Pulmonary artery endothelial cell (primary cell): ENCODE data around the gene HERPUD1. TPM values are rescaled to one million over a fixed set of nuclear protein-coding genes. Genes with fewer than 3 reads are reported as not detected.
"Not testable (repeated sequence)": the region's sequence is repeated elsewhere in the genome, so short reads cannot be mapped to it uniquely, and the experiment has no call there.

Source experiments
- DNase-seq: peaks from one replicate; pipeline ENCODE4 v3.0.0-alpha.2; 2011; ENCODE audit warnings: low read depth, low spot score
- total RNA-seq: library from RNA; depleted of rRNA; stranded (reverse); fragments of >200 nt; gene quantifications from 2 replicates; pipeline ENCODE4 v1.2.3, GENCODE V29; 2014

Gene HERPUD1
- total RNA-seq, 1 donor from 2014 or later, result 43.6 TPM

DNA sequence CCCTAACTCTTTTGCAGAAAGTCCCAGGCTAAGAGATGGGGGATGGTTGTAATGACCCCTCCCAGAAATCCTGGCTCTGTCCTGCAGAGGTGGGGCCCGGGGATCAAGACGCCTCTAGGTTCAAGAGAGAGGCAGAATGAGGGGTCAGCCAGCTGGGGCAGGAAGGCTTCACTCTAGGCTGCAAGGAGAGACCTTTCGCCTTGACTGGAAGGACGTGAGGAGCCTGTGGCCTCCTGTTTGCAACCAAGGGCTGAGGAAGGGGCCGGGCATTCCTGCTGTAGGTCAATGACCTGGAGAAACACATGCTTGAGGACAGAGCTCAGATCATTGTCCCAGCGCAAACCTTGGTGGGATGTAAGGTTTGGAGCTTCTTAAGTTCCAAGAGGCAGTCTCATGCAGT is 21.1 kb downstream of the HERPUD1 start:
- no peak for DNase-seq

DNA sequence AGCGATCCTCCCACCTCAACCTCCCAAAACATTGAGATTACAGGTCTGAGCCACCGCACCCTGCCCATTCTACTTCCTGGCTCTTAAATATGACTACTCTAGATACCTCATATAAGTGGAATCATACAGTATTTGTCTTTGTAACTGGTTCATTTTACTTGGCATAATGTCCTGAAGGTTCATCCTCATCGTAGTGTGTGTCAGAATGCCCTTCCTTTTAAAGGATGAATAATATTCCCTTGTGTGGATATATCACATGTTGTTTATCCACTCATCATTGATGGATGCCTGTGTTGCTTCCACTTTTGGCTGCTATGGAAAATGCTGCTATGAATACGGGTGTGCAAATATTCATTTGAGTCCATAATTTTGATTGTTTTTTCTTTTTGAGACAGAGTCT is 24.1 kb downstream of the HERPUD1 start:
- DNase-seq, result no peak

DNA sequence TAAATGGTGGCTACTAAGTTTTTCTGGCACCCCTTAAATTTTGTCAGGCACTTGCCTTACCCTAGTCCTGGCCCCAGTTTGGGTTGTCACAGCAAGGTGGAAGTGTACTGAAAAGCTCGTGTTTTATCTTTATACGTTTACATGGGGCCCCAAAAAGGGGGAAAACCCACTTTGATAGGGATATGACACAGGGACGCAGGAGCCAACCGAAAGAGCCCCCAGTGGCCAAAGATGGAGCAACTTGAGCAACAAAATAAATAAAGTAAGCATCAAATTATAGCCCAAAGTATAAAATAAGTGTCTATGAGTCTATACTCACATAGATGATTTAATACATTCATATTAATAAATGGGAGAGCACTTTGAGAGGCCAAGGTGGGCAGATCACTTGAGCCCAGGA is 24.8 kb downstream of the HERPUD1 start:
- DNase-seq, result no peak

DNA sequence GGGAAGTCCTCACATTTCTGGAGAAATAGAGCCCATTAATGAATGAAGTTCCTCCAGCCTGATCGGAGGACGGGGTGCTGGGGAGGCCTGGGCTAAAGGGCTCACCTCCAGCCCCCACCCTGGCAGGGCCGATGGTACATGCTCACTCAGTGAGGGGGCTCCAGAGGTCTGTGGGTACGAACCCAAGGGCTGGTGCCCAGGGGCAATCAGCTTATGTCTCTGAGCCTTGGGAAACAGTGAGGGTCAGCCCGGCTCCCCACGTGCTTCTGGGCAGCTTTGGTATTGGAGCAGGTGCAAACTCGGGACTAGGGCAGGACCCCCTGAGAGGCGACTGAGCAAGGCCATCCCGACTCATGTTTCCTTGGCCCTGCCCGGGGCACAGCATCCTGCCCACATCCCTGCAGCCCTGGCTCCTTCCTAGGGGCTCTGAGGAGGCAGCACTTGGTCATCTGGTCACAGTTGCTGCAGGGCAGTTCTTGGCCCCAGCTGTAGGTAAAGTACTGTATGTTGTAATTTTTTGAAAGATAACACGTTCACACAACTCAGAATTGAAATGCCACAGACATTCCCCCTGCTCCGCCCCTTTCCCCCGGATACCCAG is 28.8 kb downstream of the HERPUD1 start:
- DNase-seq, result no peak

DNA sequence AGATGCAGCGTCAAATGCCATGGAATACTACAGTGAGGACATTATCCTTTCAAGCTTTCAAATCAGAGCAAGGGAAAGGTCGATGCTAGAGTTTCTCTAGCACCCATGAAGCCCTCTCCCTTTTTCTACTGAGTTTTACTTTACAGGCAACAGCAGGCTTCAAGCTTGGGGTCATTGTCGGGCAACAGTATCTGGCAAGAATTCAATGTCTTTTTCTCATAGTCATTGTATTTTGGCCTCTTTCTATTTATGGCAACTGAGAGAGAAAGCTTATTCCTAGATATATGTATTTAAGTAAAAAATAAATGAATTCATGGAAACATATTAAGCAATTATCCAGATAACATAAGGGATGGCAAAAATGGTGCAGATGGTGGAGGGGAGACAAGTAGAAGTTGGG is 29.4 kb downstream of the HERPUD1 start:
- DNase-seq, result no peak

DNA sequence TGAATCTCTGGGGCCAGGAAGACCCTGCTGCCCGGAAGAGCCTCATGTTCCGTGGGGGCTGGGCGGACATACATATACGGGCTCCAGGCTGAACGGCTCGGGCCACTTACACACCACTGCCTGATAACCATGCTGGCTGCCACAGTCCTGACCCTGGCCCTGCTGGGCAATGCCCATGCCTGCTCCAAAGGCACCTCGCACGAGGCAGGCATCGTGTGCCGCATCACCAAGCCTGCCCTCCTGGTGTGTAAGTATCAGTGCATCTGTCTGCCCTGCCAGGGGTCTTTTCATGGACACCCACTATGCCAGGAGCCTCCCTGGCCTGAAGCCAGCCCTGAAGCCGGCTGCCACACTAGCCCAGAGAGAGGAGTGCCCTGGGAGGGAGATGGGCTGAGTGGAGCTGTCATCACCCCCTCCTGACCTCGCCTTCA is 29.9 kb downstream of the HERPUD1 start, which contains the start of gene CETP:
TSS of gene CETP (plus strand) at position 100 of the 431 bp plus-strand sequence. CDS start at position 130, 30 bp downstream.
- no peak for DNase-seq

DNA sequence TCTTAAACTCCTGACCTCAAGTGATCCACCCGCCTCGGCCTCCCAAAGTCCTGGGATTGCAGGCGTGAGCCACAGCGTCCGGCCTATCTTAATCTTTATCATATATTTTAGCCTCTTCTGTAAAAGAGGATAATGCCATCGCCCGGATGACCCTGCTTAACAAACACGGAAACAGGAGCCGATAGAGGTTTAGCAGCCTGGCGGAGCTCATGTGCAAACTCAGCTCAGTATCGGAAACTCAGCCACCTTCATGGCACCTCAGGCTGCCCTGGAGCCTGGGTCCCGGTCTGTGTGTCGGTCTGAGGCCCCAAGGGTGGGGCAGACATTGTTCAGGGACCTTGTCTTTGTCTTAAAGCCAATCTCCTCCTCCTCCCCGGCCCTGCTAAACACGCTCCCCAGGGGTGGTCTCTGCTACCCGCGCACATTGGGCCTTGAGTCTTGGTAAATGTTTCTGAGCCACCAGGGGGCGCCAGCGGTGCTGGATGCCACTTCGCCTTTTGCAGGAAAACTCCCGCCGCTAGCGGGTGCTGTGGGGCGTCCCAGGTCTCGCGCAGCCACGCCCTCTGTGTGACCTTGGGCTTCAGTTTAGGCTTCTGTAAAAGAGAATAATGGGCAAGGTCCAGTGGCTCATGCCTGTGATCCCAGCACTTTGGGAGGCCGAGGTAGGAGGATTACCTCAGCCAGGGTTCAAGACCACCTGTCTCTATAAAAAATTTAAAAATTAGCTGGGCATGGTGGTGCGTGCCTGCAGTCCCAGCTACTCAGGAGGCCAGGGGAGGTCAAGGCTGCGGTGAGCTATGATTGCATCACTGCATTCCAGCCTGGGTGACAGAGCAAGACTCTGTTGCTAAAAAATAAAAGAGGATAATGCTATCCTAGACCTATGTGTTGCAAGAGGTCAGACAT is 32.6 kb downstream of the HERPUD1 start:
- peak; percentile 30 for DNase-seq

DNA sequence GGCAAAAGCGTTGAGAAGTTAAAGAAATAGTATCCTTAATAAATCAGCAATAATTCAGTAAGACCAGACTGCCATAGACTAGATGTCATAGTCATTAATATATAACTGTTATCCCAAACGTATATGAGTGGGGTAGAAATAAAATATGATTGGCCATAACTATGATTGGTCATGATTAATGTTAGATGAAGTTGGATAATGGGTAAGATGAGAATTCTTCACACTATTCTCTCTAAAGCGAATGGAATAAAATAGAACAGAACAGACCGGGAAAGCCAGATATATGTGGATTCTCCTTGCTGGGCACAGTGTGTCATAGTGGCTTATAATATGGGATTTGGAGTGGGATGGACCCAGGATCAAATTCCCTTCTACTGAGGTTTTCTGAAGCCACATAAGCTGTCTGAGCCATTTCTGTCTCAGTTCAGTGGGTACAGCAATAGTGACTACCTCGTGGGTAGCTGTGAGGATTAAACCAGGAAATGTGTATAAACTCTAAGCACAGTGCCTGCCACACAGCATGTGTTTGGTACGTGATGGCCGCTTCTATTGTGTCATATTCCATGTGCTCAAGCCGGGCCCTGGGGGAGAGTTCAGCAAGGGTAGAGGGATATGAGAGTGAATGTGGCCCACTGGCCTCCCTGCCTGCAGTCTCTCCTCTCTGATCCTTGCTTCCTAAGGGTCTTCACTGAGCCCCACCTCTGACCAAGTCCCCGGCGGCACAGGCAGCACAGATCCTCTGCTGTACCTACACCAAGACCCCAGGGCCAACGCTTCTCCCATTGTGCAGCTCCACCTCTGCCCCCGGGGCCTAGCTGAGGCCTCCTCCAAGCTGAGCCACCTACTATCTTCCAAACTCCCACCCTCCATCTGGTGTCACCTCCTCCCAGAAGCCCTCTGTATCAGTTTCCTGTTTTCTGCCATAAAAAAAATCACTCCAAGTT is 33.5 kb downstream of the HERPUD1 start:
- DNase-seq, result no peak

DNA sequence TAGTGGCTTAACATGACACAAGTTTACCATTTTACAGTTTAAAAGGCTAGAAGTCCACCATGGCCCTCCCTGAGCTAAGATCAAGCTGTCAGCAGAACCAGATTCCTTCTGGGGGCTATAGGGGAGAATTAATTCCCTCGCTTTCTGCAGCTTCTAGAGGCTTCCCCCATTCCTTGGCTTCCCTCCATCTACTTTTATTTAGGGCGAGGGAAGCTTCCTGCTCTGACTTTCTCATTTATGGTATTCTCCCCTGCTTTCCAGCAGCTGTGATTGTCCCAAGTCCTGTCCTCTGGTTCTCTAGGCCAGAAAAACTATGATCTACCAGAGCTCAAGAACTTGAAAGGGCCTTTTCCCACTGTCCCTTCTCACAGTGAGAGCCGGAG is 34.1 kb downstream of the HERPUD1 start:
- no peak for DNase-seq

DNA sequence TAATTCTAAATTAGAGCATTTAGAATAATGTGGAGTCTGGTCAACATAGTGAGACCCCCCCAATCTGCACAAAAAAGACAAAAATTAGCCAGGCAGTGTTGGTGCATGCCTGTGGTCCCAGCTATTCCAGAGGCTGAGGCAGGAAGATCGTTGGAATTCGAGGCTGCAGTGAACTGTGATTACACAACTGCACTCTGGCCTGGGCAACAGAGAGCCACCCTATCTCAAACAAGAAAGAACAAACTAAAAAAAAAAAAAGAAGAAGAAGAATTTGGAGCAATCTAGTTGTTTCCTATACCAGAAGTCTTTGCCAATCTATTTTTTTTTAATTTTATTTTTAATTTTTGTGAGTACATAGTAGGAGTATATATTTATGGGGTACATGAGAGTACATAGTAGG is 35.8 kb downstream of the HERPUD1 start:
- DNase-seq, result no peak

DNA sequence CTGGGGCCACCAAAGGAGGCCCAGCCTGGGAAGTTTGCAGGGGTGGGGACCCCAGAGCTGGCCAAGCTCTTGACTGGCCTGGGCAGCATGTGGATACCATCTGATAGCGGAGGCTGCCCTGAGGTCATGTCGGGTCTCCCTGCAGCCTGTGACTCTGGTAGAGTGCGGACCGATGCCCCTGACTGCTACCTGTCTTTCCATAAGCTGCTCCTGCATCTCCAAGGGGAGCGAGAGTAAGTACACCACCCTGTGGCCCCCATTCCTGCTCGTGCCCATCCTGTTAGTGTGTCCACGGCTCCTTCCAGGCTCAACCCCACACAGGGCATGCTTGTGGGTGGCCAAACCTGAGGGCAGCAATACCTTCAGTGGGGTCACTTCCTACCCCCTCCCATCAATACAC is 37.8 kb downstream of the HERPUD1 start:
- no peak for DNase-seq

DNA sequence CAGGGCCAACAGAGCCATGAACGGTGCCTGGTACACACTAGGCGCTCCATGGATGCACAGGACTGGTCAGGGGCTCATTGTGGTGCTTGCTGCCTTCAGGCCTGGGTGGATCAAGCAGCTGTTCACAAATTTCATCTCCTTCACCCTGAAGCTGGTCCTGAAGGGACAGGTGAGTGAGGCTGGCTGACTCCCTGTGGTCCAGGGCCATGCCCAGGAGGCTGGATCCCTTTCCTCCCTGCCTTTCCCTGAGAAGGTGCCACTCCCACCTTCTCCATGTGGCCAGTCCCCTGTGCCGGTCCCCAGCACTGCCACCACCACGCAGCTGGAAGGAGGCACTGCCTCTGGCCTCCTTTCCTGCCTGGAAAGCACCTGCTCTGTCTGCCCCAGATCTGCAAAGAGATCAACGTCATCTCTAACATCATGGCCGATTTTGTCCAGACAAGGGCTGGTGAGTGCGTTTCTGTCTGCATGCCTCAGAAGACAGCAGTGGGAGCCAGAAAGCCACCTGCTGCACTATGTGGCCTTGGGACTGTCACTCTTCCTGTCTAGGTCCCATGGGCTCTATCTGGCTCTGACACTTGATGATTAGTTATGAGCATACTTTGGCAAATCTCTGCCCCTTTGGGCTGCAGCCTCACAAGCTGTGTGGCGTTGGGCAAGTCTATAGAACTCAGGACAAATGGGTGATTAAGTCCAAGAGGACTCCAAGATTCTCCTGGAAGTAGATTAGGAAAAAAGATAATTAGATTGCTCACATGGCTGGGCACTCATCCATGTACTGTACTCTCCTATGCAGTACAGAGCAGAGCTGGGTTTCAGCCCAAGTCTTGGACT is 39.2 kb downstream of the HERPUD1 start:
- no peak for DNase-seq

DNA sequence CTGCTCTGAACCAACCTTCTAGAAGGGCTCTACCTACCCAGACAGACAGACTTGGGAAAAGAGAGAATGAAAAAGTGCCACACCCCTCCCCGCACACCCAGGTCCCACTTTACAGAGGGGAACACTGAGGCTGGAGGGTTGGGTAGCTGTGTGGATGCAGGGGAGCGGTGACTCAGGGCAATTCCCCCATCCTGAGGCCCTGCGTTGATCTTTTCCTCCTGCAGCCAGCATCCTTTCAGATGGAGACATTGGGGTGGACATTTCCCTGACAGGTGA is 39.8 kb downstream of the HERPUD1 start:
- DNase-seq, result no peak

DNA sequence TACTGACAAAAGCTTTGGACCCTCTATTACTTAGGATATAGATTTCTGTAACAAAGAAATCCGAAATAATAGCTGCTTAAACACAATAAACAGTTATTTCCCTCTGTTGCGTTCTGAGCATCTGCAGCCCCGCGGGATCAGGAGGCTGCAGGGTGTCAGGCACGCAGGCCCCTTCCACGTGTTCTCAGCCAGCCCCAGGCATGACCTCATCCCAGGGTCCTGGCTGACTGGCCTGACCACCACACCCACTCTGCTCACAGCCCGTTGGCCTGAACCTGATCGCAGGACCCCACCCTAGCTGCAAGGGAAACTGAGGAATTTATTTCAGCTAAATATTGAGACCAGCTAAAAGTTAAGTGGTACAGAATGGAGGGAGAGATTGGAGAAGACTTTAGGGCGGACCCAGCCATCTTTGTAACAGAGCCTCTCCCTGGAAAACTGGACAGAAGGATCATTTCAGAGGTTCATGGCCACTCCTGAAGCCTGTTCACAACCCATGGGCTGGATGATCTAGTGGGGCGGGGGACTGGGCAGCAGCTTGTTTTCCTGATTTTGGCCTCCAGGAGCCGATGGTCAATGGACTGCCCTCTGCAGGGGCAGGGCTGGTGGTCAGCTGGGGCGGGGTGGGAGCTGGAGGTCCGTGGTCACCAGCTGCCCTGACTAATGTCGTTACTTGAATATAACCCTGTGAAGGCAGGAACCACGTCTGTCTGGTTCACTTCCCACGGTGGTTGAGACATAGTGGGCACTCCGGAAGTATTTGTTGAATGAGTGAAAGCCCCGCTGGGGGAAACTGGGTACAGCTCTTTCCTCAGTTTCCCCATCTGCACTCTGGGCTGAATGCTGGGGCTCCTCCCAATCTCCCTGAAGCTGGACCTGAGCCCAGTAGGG is 40.7 kb downstream of the HERPUD1 start:
- DNase-seq, result no peak

DNA sequence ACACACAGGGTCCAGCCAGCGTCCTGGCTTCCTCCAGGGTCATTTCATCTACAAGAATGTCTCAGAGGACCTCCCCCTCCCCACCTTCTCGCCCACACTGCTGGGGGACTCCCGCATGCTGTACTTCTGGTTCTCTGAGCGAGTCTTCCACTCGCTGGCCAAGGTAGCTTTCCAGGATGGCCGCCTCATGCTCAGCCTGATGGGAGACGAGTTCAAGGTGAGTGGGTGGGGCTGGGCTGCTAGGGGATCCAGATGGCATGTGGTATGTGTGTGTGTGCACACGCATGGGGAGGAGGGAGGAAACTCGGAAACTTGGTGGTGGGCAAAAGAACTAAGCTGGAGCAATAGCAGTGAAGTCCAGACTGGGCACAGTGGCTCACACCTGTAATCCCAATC is 41.4 kb downstream of the HERPUD1 start:
- DNase-seq, result no peak

DNA sequence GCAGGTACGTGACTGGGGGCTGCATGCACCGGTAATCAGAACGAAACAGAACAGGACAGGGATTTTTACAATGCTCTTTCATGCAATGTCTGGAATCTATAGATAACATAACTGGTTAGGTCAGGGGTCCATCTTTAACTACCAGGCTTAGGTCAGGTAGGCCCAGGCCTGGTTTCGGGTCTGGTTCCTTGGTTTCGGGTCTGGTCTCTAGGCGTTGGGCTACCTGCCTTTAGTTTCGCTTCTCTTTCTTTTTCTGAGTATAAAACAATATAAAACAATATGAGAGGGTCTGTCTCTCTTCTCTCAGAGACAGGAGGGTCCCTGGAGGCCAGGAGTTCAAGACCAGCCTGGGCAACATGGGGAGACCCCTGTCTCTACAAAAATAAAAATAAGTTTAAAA is 42.0 kb downstream of the HERPUD1 start:
- not testable (repeated sequence) for DNase-seq

DNA sequence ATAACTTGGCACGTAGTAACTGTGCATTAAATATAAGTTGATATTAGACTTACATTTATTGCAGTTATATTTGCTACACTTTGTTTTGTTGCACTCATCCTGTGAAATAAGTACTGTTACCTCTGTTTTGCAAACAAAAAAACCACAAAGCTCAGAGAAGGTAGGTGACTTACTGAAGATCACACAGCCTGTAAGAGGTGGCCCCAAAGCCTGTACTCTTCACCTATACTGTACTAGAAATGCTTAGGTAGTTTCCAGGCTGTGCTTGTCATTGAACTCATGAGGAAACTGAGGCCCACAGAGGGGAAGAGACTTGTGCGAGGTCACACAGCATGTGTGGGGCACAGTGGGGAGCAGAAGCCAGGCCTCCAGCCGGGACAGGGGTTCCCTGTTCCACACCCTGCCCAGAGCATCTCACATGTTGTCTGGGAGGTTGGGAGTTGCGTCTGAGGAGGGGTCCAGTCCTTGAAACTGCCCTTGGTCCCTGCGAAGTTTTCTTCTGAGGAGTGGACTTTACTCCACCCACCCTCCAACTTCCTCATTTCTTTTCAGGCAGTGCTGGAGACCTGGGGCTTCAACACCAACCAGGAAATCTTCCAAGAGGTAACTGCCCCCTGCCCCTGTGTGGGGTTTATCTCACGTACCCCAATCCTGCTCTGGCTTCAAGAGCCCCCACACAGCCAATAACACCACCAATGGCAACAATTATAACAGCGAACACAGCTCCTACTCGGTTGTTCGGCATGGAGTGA is 42.8 kb downstream of the HERPUD1 start:
- DNase-seq, result no peak

DNA sequence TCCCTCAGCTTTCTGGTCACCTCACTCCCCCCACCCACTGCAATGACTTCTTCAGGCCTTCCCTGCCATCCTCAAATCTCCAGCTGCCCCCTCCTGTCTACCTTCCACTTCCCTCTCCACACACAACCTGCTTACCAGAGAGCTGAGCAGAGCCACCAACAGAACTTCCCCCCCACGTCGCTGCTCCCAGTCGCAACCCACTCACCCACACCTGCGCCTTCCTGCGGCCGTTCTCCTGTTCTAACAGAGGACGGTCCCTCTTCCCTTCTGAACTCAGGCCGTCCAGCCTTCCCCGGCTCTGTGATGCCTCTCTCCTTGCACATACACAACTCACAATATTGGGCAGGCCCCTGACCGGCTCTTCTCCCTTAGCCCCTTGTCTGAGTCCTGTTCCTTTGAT is 43.8 kb downstream of the HERPUD1 start:
- no peak for DNase-seq

DNA sequence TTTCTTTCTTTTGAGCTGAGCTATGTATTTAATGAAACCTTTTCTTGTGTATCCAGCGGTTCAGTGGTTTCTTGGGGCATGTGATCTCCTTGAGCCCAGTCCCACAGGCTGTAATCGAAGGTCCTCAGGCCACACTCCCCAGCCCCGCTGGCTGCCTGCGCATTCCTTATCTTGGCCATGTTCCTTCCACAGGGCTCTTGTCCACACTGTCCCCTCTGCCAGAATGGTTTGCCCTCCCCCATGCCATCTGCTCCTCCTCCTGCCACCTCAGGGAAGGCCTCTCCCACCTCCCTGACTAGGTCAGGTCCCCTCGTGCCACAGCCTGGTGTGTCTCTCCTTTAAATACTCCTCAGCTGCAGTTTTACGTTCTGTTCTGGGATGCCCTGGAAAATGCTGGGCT is 45.3 kb downstream of the HERPUD1 start:
- no peak for DNase-seq
